A549 (cell line): ENCODE results near the gene PTPRG. TPM values are rescaled to one million over a fixed set of nuclear protein-coding genes. Genes with fewer than 3 reads are reported as not detected.

ENCODE experiments used
- ATAC-seq, 2 experiments: fragments of 200-7000 bp in 1 of 2; fragments of >200 bp in 1 of 2; cut with Nextera tagmentation in 1 of 2; cut with Tn5 transposase in 1 of 2; 3 replicates each; pipeline versions ENCODE4 v1.8.0 to v1.9.1; 2018 to 2020; ENCODE audit warnings: mild to moderate bottlenecking in 1 of 2, moderate library complexity in 1 of 2
- CTCF ChIA-PET: fragments of 300-600 bp; sonication (Branson Sonifier 250); formaldehyde crosslinking; extraction: SDS; loops from one replicate; lab custom pipeline; 2021; ENCODE audit warnings: antibody characterized with exemption, inconsistent platforms; lab: Yijun Ruan, JAX
- POLR2A ChIA-PET: fragments of 350-600 bp; formaldehyde crosslinking; extraction: SDS; loops from one replicate; lab custom pipeline; 2021; ENCODE audit warnings: antibody characterized with exemption, inconsistent platforms; lab: Yijun Ruan, JAX
- DNase-seq, 2 experiments: peaks; one replicate each; pipeline versions ENCODE4 v3.0.0 to v3.0.0-alpha.2; 2011 to 2016; ENCODE audit warnings: low read depth in 1 of 2, low spot score in 1 of 2
- FAIRE-seq: peaks from 2 replicates; lab custom pipeline; 2011; peaks lifted over from hg19 to GRCh38; lab: Jason Lieb, UNC
- H3K27ac ChIP-seq, 2 experiments: fragments of >200 bp; sonication (Bioruptor Twin); formaldehyde crosslinking; 3 replicates each; pipeline ENCODE4 v1.5.1; 2016 to 2017
- H3K4me1 ChIP-seq: fragments of >200 bp; sonication (Bioruptor Twin); formaldehyde crosslinking; 3 replicates; pipeline ENCODE4 v1.6.1; 2016
- H3K4me2 ChIP-seq: fragments of >200 bp; sonication (Bioruptor Twin); formaldehyde crosslinking; 3 replicates; pipeline ENCODE4 v1.6.1; 2016
- H3K4me3 ChIP-seq: fragments of >200 bp; sonication (Bioruptor Twin); formaldehyde crosslinking; 3 replicates; pipeline ENCODE4 v1.5.1; 2016
- H3K9me3 ChIP-seq: fragments of >200 bp; sonication (Bioruptor Twin); formaldehyde crosslinking; 3 replicates; pipeline ENCODE4 v1.6.1; 2016
- CHD2 ChIP-seq: fragments of 150-350 bp; IDR thresholded peaks from 2 replicates; pipeline ENCODE4 v1.6.1; 2014; ENCODE audit warnings: low read length; ENCODE audit not compliant: partially characterized antibody
- FOSL2 ChIP-seq, 2 experiments: fragments of 450-650 bp in 1 of 2; fragments of >200 bp in 1 of 2; sonication (Bioruptor Twin) in 1 of 2; formaldehyde crosslinking; IDR thresholded peaks; 2 replicates each; pipeline versions ENCODE4 v1.5.0 to v1.6.1; 2016 to 2020; ENCODE audit warnings: mild to moderate bottlenecking in 1 of 2, moderate library complexity in 1 of 2
- FOXS1 ChIP-seq: fragments of 250-450 bp; sonication (Bioruptor Pico); IDR thresholded peaks from 2 replicates; pipeline ENCODE4 v1.5.0; 2020; ENCODE audit warnings: mild to moderate bottlenecking, moderate library complexity
- HDAC2 ChIP-seq: fragments of 200-600 bp; sonication (generic); IDR thresholded peaks from 2 replicates; pipeline ENCODE4 v1.6.1; 2016
- HEYL ChIP-seq: fragments of 250-450 bp; sonication (Bioruptor Pico); IDR thresholded peaks from 2 replicates; pipeline ENCODE4 v1.8.0; 2021; ENCODE audit warnings: mild to moderate bottlenecking, moderate library complexity
- HOXB13 ChIP-seq: fragments of 250-450 bp; sonication (Bioruptor Pico); IDR thresholded peaks from 2 replicates; pipeline ENCODE4 v1.5.0; 2020; ENCODE audit warnings: low read depth, mild to moderate bottlenecking, moderate library complexity
- JUNB ChIP-seq: fragments of >200 bp; sonication (Bioruptor Twin); formaldehyde crosslinking; IDR thresholded peaks from 2 replicates; pipeline ENCODE4 v1.6.1; 2016
- MAFK ChIP-seq: fragments of 450-650 bp; IDR thresholded peaks from 2 replicates; pipeline ENCODE4 v1.6.1; 2014; ENCODE audit not compliant: partially characterized antibody
- NPAS2 ChIP-seq: fragments of 250-450 bp; sonication (Bioruptor Pico); IDR thresholded peaks from 2 replicates; pipeline ENCODE4 v1.8.0; 2022; ENCODE audit warnings: mild to moderate bottlenecking, moderate library complexity, borderline replicate concordance
- POLR2A ChIP-seq: IDR thresholded peaks from 2 replicates; pipeline ENCODE4 v1.6.1; 2012; ENCODE audit warnings: mild to moderate bottlenecking, low read length
- RCOR1 ChIP-seq: fragments of 150-350 bp; IDR thresholded peaks from 2 replicates; pipeline ENCODE4 v1.6.1; 2014; ENCODE audit warnings: antibody characterized with exemption, low read length, low read depth
- RFX5 ChIP-seq: fragments of 450-650 bp; IDR thresholded peaks from 2 replicates; pipeline ENCODE4 v1.7.1; 2014; ENCODE audit warnings: antibody characterized with exemption, mild to moderate bottlenecking, moderate library complexity
- SMC3 ChIP-seq: fragments of >200 bp; sonication (Bioruptor Twin); formaldehyde crosslinking; IDR thresholded peaks from 3 replicates; pipeline ENCODE4 v1.6.1; 2018; ENCODE audit warnings: inconsistent platforms
- TP53 ChIP-seq: fragments of 250-450 bp; sonication (Bioruptor Pico); IDR thresholded peaks from 2 replicates; pipeline ENCODE4 v1.5.0; 2021; ENCODE audit warnings: mild to moderate bottlenecking, moderate library complexity
- WGBS: methylation state at CpG from one replicate; pipeline ENCODE4 v1.1.6; 2017; ENCODE audit errors: missing lambda C conversion rate; 5-methylcytosine and 5-hydroxymethylcytosine counted together
- polyA plus RNA-seq, 4 experiments: library from polyadenylated mRNA; depleted of rRNA in 3 of 4; stranded (reverse); fragments of >200 nt; fragmentation: RNase III in 1 of 4; extraction: RNeasy Plus Mini Kit Qiagen cat#74134 plus additional on column Dnase treatment in 1 of 4; gene quantifications; 2 replicates in 3 of 4; 3 replicates in 1 of 4; pipeline ENCODE4 v1.2.3, GENCODE V29; 2011 to 2017
- TF ChIP-seq, protein P1 (sequence below): fragments of >200 bp; sonication (Bioruptor Twin); formaldehyde crosslinking; IDR thresholded peaks from 3 replicates; pipeline ENCODE4 v1.5.1; 2016
- TF ChIP-seq, protein P2 (sequence below): fragments of >200 bp; sonication (Bioruptor Twin); formaldehyde crosslinking; IDR thresholded peaks from 2 replicates; pipeline ENCODE4 v1.6.1; 2016
- TF ChIP-seq, protein P3 (sequence below): IDR thresholded peaks from 2 replicates; pipeline ENCODE4 v1.6.1; 2012
- TF ChIP-seq, protein P4 (sequence below): fragments of 200-600 bp; sonication (generic); IDR thresholded peaks from 2 replicates; pipeline ENCODE4 v1.6.1; 2016; ENCODE audit warnings: antibody characterized with exemption, mild to moderate bottlenecking, moderate library complexity
- TF ChIP-seq, protein P5 (sequence below): IDR thresholded peaks from 2 replicates; pipeline ENCODE4 v1.6.1; 2012; ENCODE audit warnings: low read depth, borderline replicate concordance

The PTPRG gene
- polyA plus RNA-seq, 2 of the 4 experiments (the other 2 are of a cell fraction): 4.5 to 4.8 TPM

DNA sequence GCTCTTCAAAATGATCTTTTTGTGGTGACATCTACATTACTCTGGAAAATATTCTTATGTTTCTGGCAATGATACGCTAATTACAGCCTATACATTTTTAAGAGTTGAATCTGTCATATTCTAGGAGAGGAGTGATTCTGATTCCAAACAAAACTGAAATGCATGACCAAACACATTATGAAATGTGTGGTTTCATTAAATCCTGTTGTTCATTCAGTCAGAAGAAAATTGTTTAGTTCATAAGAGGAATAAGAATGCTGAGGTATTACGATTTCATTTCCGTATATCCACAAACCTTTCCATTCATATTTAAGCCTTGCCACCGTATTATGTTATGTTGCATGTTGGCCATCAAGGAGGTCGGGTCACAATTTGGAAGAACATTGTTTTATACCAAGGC is 466.9 kb downstream of the PTPRG start:
- no peak overlapping the region for H3K27ac ChIP-seq
- TF ChIP-seq MAFK (no peak), HEYL (CRISPR knock-in tag) (no peak), SMC3 (no peak), FOXS1 (CRISPR knock-in tag) (no peak), FOSL2 (IDR thresholded peaks at IDR 0.05) (no peak), FOSL2 (CRISPR knock-in tag; IDR thresholded peaks at IDR 0.05) (no peak), HDAC2 (no peak), RCOR1 (no peak), TP53 (CRISPR knock-in tag) (no peak), POLR2A (no peak), RFX5 (no peak), HOXB13 (CRISPR knock-in tag) (no peak), NPAS2 (CRISPR knock-in tag) (no peak)
- TF ChIP-seq, protein P1, sequence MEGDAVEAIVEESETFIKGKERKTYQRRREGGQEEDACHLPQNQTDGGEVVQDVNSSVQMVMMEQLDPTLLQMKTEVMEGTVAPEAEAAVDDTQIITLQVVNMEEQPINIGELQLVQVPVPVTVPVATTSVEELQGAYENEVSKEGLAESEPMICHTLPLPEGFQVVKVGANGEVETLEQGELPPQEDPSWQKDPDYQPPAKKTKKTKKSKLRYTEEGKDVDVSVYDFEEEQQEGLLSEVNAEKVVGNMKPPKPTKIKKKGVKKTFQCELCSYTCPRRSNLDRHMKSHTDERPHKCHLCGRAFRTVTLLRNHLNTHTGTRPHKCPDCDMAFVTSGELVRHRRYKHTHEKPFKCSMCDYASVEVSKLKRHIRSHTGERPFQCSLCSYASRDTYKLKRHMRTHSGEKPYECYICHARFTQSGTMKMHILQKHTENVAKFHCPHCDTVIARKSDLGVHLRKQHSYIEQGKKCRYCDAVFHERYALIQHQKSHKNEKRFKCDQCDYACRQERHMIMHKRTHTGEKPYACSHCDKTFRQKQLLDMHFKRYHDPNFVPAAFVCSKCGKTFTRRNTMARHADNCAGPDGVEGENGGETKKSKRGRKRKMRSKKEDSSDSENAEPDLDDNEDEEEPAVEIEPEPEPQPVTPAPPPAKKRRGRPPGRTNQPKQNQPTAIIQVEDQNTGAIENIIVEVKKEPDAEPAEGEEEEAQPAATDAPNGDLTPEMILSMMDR: no peak
- TF ChIP-seq, protein P2, sequence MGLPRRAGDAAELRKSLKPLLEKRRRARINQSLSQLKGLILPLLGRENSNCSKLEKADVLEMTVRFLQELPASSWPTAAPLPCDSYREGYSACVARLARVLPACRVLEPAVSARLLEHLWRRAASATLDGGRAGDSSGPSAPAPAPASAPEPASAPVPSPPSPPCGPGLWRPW: no peak
- TF ChIP-seq, protein P3, sequence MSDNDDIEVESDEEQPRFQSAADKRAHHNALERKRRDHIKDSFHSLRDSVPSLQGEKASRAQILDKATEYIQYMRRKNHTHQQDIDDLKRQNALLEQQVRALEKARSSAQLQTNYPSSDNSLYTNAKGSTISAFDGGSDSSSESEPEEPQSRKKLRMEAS: no peak
- TF ChIP-seq, protein P4, sequence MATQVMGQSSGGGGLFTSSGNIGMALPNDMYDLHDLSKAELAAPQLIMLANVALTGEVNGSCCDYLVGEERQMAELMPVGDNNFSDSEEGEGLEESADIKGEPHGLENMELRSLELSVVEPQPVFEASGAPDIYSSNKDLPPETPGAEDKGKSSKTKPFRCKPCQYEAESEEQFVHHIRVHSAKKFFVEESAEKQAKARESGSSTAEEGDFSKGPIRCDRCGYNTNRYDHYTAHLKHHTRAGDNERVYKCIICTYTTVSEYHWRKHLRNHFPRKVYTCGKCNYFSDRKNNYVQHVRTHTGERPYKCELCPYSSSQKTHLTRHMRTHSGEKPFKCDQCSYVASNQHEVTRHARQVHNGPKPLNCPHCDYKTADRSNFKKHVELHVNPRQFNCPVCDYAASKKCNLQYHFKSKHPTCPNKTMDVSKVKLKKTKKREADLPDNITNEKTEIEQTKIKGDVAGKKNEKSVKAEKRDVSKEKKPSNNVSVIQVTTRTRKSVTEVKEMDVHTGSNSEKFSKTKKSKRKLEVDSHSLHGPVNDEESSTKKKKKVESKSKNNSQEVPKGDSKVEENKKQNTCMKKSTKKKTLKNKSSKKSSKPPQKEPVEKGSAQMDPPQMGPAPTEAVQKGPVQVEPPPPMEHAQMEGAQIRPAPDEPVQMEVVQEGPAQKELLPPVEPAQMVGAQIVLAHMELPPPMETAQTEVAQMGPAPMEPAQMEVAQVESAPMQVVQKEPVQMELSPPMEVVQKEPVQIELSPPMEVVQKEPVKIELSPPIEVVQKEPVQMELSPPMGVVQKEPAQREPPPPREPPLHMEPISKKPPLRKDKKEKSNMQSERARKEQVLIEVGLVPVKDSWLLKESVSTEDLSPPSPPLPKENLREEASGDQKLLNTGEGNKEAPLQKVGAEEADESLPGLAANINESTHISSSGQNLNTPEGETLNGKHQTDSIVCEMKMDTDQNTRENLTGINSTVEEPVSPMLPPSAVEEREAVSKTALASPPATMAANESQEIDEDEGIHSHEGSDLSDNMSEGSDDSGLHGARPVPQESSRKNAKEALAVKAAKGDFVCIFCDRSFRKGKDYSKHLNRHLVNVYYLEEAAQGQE: no peak
- no peaks in the 10 kb centered on the region for H3K4me1 ChIP-seq
- ATAC-seq (no peak), FAIRE-seq (no peak), DNase-seq (no peak)
- no peak overlapping the region for H3K4me3 ChIP-seq
- no peak overlapping the region for H3K4me2 ChIP-seq
- CTCF ChIA-PET: no interaction called here
- no peaks in the 10 kb centered on the region for H3K9me3 ChIP-seq
- 42% methylated on average over 5 of the region's 5 CpGs for WGBS
- POLR2A ChIA-PET: no interaction called here

DNA sequence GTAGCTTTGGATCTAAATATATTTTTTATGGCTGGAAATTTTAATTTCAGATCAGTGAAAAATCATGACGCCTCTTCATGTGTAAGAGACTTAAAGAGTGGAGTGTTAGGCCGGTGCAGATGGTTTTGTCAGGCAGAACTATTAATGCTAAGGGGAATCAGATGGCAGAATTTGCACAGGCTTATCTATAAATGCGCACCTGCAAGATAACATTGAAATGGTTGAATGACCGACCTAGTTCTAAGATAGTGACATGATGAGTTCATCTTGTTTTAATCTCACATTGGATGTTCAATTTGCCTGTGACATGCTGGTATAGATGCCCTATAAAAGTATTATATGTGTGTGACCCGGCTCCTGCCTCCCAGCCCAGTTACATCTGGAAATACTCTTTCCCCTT is 471.4 kb downstream of the PTPRG start:
- FAIRE-seq (no peak), DNase-seq (no peak), ATAC-seq (no peak)
- POLR2A ChIA-PET: no interaction called here
- CTCF ChIA-PET: no interaction called here
- H3K4me2 ChIP-seq: no peak overlapping the region
- no peaks in the 10 kb centered on the region for H3K9me3 ChIP-seq
- 55% methylated on average over 5 of the region's 5 CpGs for WGBS
- TF ChIP-seq JUNB: no peak
- TF ChIP-seq, protein P5, sequence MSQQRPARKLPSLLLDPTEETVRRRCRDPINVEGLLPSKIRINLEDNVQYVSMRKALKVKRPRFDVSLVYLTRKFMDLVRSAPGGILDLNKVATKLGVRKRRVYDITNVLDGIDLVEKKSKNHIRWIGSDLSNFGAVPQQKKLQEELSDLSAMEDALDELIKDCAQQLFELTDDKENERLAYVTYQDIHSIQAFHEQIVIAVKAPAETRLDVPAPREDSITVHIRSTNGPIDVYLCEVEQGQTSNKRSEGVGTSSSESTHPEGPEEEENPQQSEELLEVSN: no peak
- TF ChIP-seq CHD2: no peak
- no peak overlapping the region for H3K4me3 ChIP-seq
- no peaks in the 10 kb centered on the region for H3K4me1 ChIP-seq
- no peak overlapping the region for H3K27ac ChIP-seq
